HG02798 (cell line): ENCODE results near the gene CPNE4.

Experiments used
- ATAC-seq: cut with Tn5 transposase; IDR thresholded peaks from one replicate; pipeline ENCODE4 v1.9.1; 2021; ENCODE audit warnings: mild to moderate bottlenecking; ENCODE audit not compliant: unreplicated experiment, poor library complexity

The CPNE4 gene

GRCh38 chr3:131620977-131621376, 413.8 kb downstream of the CPNE4 start:
- ATAC-seq = no peak

- no peak for ATAC-seq
Measured at GRCh38 chr3:131619821-131620220, 415.0 kb downstream of the CPNE4 start.

GRCh38 chr3:131616719-131617118, 418.1 kb downstream of the CPNE4 start:
- no peak for ATAC-seq

- ATAC-seq = no peak
Measured at GRCh38 chr3:131612745-131613144, 422.1 kb downstream of the CPNE4 start.

GRCh38 chr3:131610174-131610573, 424.6 kb downstream of the CPNE4 start:
- no peak for ATAC-seq

- ATAC-seq = no peak
Measured at GRCh38 chr3:131608741-131609140, 426.1 kb downstream of the CPNE4 start.

- ATAC-seq = no peak
Measured at GRCh38 chr3:131608296-131608695, 426.5 kb downstream of the CPNE4 start.

- ATAC-seq = no peak
Measured at GRCh38 chr3:131605916-131606315, 428.9 kb downstream of the CPNE4 start.

- no peak for ATAC-seq
Measured at GRCh38 chr3:131602011-131602779, 432.6 kb downstream of the CPNE4 start.

GRCh38 chr3:131597816-131598215, 437.0 kb downstream of the CPNE4 start:
- ATAC-seq = no peak

GRCh38 chr3:131596884-131597283, 437.9 kb downstream of the CPNE4 start:
- ATAC-seq = no peak

GRCh38 chr3:131591394-131592014, 443.3 kb downstream of the CPNE4 start:
- no peak for ATAC-seq

GRCh38 chr3:131586277-131586676, 448.5 kb downstream of the CPNE4 start:
- ATAC-seq = no peak

GRCh38 chr3:131582438-131582837, 452.4 kb downstream of the CPNE4 start:
- no peak for ATAC-seq

GRCh38 chr3:131568460-131568859, 466.4 kb downstream of the CPNE4 start:
- no peak for ATAC-seq

- no peak for ATAC-seq
Measured at GRCh38 chr3:131564812-131565211, 470.0 kb downstream of the CPNE4 start.

- no peak for ATAC-seq
Measured at GRCh38 chr3:131561511-131561910, 473.3 kb downstream of the CPNE4 start.

GRCh38 chr3:131560795-131561194, 474.0 kb downstream of the CPNE4 start:
- no peak for ATAC-seq

GRCh38 chr3:131555456-131555855, 479.4 kb downstream of the CPNE4 start:
- no peak for ATAC-seq

GRCh38 chr3:131553495-131554247, 481.1 kb downstream of the CPNE4 start:
- peak; percentile 97 for ATAC-seq

- ATAC-seq = no peak
Measured at GRCh38 chr3:131551761-131552160, 483.1 kb downstream of the CPNE4 start.
